ENCODE data around the gene KLHL6.
A peak's percentile ranks its signal among the peaks of the same experiment; 100 is the strongest.
"Not testable (repeated sequence)": the region's sequence is repeated elsewhere in the genome, so short reads cannot be mapped to it uniquely, and the experiment has no call there.

Gene KLHL6

GRCh38 chr3:183555541-183556081 is at the start of gene KLHL6:
Gene KLHL6 (minus strand): TSS chr3:183555706. CDS start chr3:183555653, 53 bp downstream.
- DNase-seq = peak; percentile 74 to 80

GRCh38 chr3:183597959-183598358 is 42.5 kb upstream of the KLHL6 start:
- DNase-seq = no peak

GRCh38 chr3:183594636-183595035 is 39.1 kb upstream of the KLHL6 start:
- no peak for DNase-seq

GRCh38 chr3:183592821-183593220 is 37.3 kb upstream of the KLHL6 start:
- DNase-seq = no peak

- DNase-seq = peak in 1 of 2 donors; percentile 54
These were observed 36.5 kb upstream of the KLHL6 start for GRCh38 chr3:183591881-183592521.

GRCh38 chr3:183590442-183590841 is 34.9 kb upstream of the KLHL6 start:
- DNase-seq = no peak

GRCh38 chr3:183587336-183587735 is 31.8 kb upstream of the KLHL6 start:
- DNase-seq = peak; percentile 5 to 17

GRCh38 chr3:183586477-183586876 is 31.0 kb upstream of the KLHL6 start:
- DNase-seq = peak in 1 of 2 donors; percentile 33

- DNase-seq = no peak
These were observed 29.4 kb upstream of the KLHL6 start for GRCh38 chr3:183584914-183585280.

GRCh38 chr3:183584246-183584913 is 28.9 kb upstream of the KLHL6 start:
- no peak for DNase-seq

GRCh38 chr3:183583331-183584245 is 28.1 kb upstream of the KLHL6 start:
- no peak for DNase-seq

GRCh38 chr3:183582161-183582560 is 26.7 kb upstream of the KLHL6 start:
- no peak for DNase-seq

GRCh38 chr3:183581496-183582155 is 26.1 kb upstream of the KLHL6 start:
- DNase-seq = no peak

- DNase-seq = no peak
These were observed 24.7 kb upstream of the KLHL6 start for GRCh38 chr3:183579967-183580900.

- DNase-seq = no peak
These were observed 22.7 kb upstream of the KLHL6 start for GRCh38 chr3:183578179-183578578.

- DNase-seq = no peak
These were observed 21.8 kb upstream of the KLHL6 start for GRCh38 chr3:183577346-183577745.

GRCh38 chr3:183576487-183577107 is 21.1 kb upstream of the KLHL6 start:
- DNase-seq = no peak

- DNase-seq = no peak
These were observed 17.4 kb upstream of the KLHL6 start for GRCh38 chr3:183572935-183573334.

GRCh38 chr3:183570191-183570590 is 14.7 kb upstream of the KLHL6 start:
- DNase-seq = not testable (repeated sequence)

- no peak for DNase-seq
These were observed 11.4 kb upstream of the KLHL6 start for GRCh38 chr3:183566880-183567279.

- no peak for DNase-seq
These were observed 8.5 kb upstream of the KLHL6 start for GRCh38 chr3:183564046-183564445.

Data from CD4-positive, alpha-beta T cell treated with Interleukin-1 beta for 1 hour (primary cell).